Sigmoid colon (tissue), 4 donors: ENCODE measurements around the gene TUBD1.
"Not testable (repeated sequence)": the region's sequence is repeated elsewhere in the genome, so short reads cannot be mapped to it uniquely, and the experiment has no call there.

Experiments
- CTCF ChIP-seq, 4 experiments: fragments of 450-650 bp in 3 of 4; fragments of 200-600 bp in 1 of 4; IDR thresholded peaks; one replicate each; pipeline ENCODE4 v1.5.1; 2016 to 2019; ENCODE audit warnings: antibody characterized with exemption in 4 of 4, mild to moderate bottlenecking in 3 of 4, moderate library complexity in 2 of 4
- POLR2A ChIP-seq, 2 donors: fragments of 450-650 bp; IDR thresholded peaks; one replicate each; pipeline ENCODE4 v1.6.1; 2016; ENCODE audit warnings: antibody characterized with exemption in 2 of 2, mild to moderate bottlenecking in 2 of 2, moderate library complexity in 2 of 2
- POLR2AphosphoS5 ChIP-seq, 4 donors: sonication (generic); formaldehyde crosslinking; IDR thresholded peaks; one replicate each; pipeline ENCODE4 v1.6.1; 2017; ENCODE audit warnings: antibody characterized with exemption in 4 of 4

- not testable (repeated sequence) for TF ChIP-seq POLR2A, CTCF (IDR thresholded peaks at IDR 0.05)
- peak in 1 of 4 donors; percentile 44 for TF ChIP-seq POLR2AphosphoS5 (IDR thresholded peaks at IDR 0.05)
Observed at GRCh38 chr17:59841091-59841881, 51.5 kb downstream of the TUBD1 start.
